Liver (tissue), 9 donors: Measurements from ENCODE around the gene SMCO4. TPM values are rescaled to one million over a fixed set of nuclear protein-coding genes. Genes with fewer than 3 reads are reported as not detected.

Experiments
- DNase-seq: peaks from one replicate; pipeline ENCODE4 v3.0.0-alpha.2; 2017; ENCODE audit warnings: low spot score
- H3K27ac ChIP-seq, 2 donors: one replicate each; pipeline ENCODE4 v1.7.0; 2013; ENCODE audit warnings: inconsistent platforms in 2 of 2, low read length in 2 of 2, control low read depth in 1 of 2, low read depth in 1 of 2, mild to moderate bottlenecking in 1 of 2
- H3K27me3 ChIP-seq, 4 donors: one replicate each; pipeline versions ENCODE4 v1.6.1 to v1.7.0; 2013; ENCODE audit warnings: low read length in 3 of 4, inconsistent platforms in 1 of 4, mild to moderate bottlenecking in 1 of 4, moderate library complexity in 1 of 4; ENCODE audit not compliant: control insufficient read depth in 4 of 4, insufficient read depth in 4 of 4
- H3K36me3 ChIP-seq, 4 donors: one replicate each; pipeline versions ENCODE4 v1.6.1 to v1.7.0; 2013; ENCODE audit warnings: low read length in 3 of 4, mild to moderate bottlenecking in 3 of 4, low read depth in 1 of 4, moderate library complexity in 1 of 4; ENCODE audit not compliant: control insufficient read depth in 4 of 4, insufficient read depth in 3 of 4
- H3K4me1 ChIP-seq, 4 donors: one replicate each; pipeline versions ENCODE4 v1.6.1 to v1.7.0; 2013; ENCODE audit warnings: low read length in 3 of 4, mild to moderate bottlenecking in 3 of 4, moderate library complexity in 1 of 4; ENCODE audit not compliant: control insufficient read depth in 4 of 4, insufficient read depth in 4 of 4
- H3K4me3 ChIP-seq, 3 donors: one replicate each; pipeline versions ENCODE4 v1.6.1 to v1.7.0; 2013; ENCODE audit warnings: low read length in 3 of 3, control low read depth in 1 of 3, low read depth in 1 of 3, mild to moderate bottlenecking in 1 of 3
- H3K9ac ChIP-seq, 2 donors: one replicate each; pipeline ENCODE4 v1.7.0; 2013; ENCODE audit warnings: low read length in 2 of 2, mild to moderate bottlenecking in 2 of 2, moderate library complexity in 2 of 2, control low read depth in 1 of 2, low read depth in 1 of 2
- H3K9me3 ChIP-seq, 4 donors: one replicate each; pipeline versions ENCODE4 v1.6.1 to v1.7.0; 2013; ENCODE audit warnings: low read length in 3 of 4; ENCODE audit not compliant: control insufficient read depth in 4 of 4
- EGR1 ChIP-seq, 2 donors: IDR thresholded peaks; 2 replicates each; pipeline ENCODE4 v1.6.1; 2016 to 2018; ENCODE audit warnings: antibody characterized with exemption in 2 of 2, low read depth in 2 of 2
- FOXA1 ChIP-seq: IDR thresholded peaks from 2 replicates; pipeline ENCODE4 v1.6.1; 2016; ENCODE audit warnings: antibody characterized with exemption
- FOXA2 ChIP-seq: IDR thresholded peaks from 2 replicates; pipeline ENCODE4 v1.6.1; 2016; ENCODE audit warnings: antibody characterized with exemption
- GABPA ChIP-seq, 2 donors: IDR thresholded peaks in 1 of 2; conservative IDR thresholded peaks in 1 of 2; 2 replicates each; pipeline ENCODE4 v1.6.1; 2016; ENCODE audit warnings: antibody characterized with exemption in 2 of 2, mild to moderate bottlenecking in 1 of 2, moderate library complexity in 1 of 2
- JUND ChIP-seq, 2 donors: IDR thresholded peaks; 2 replicates each; pipeline ENCODE4 v1.6.1; 2016; ENCODE audit warnings: antibody characterized with exemption in 2 of 2
- NR2F2 ChIP-seq: IDR thresholded peaks from 2 replicates; pipeline ENCODE4 v1.6.1; 2016; ENCODE audit warnings: antibody characterized with exemption
- RAD21 ChIP-seq, 2 donors: IDR thresholded peaks; 2 replicates each; pipeline ENCODE4 v1.6.1; 2016; ENCODE audit warnings: antibody characterized with exemption in 2 of 2, mild to moderate bottlenecking in 2 of 2
- RXRA ChIP-seq, 2 donors: IDR thresholded peaks; 2 replicates each; pipeline ENCODE4 v1.6.1; 2017 to 2018; ENCODE audit warnings: antibody characterized with exemption in 2 of 2, mild to moderate bottlenecking in 1 of 2
- SP1 ChIP-seq: IDR thresholded peaks from 2 replicates; pipeline ENCODE4 v1.6.1; 2018; ENCODE audit warnings: antibody characterized with exemption, mild to moderate bottlenecking
- TAF1 ChIP-seq: conservative IDR thresholded peaks from 2 replicates; pipeline ENCODE4 v1.6.1; 2016; ENCODE audit warnings: antibody characterized with exemption, mild to moderate bottlenecking
- YY1 ChIP-seq: IDR thresholded peaks from 2 replicates; pipeline ENCODE4 v1.6.1; 2016; ENCODE audit warnings: antibody characterized with exemption, mild to moderate bottlenecking
- WGBS: extraction: QIAGEN DNeasy Blood & Tissue Kit; methylation state at CpG from one replicate; pipeline ENCODE4 v1.1.7; 2013; 5-methylcytosine and 5-hydroxymethylcytosine counted together
- polyA plus RNA-seq, 2 donors: library from polyadenylated mRNA; stranded (reverse) in 1 of 2; unstranded in 1 of 2; fragments of 200-250 nt in 1 of 2; fragments of >200 nt in 1 of 2; fragmentation: Nextera tagmentation in 1 of 2; extraction: Ambion mirVana in 1 of 2; gene quantifications; one replicate each; pipeline versions ENCODE4 v1.2.1 to v1.2.3, GENCODE V29; 2013 to 2015
- total RNA-seq, 2 donors: library from RNA; depleted of rRNA; stranded (reverse); fragments of >200 nt; gene quantifications; one replicate each; pipeline ENCODE4 v1.2.3, GENCODE V29; 2014
- TF ChIP-seq, protein P1 (sequence below): IDR thresholded peaks from 2 replicates; pipeline ENCODE4 v1.6.1; 2016; ENCODE audit warnings: antibody characterized with exemption
- TF ChIP-seq, protein P2 (sequence below): IDR thresholded peaks from 2 replicates; pipeline ENCODE4 v1.6.1; 2016; ENCODE audit warnings: antibody characterized with exemption, mild to moderate bottlenecking
- TF ChIP-seq, protein P3 (sequence below): fragments of 150-350 bp; IDR thresholded peaks from 2 replicates; pipeline ENCODE4 v1.5.1; 2017; ENCODE audit warnings: improper control_type of control experiment, low read depth, low read length; ENCODE audit not compliant: missing input control
- TF ChIP-seq, protein P4 (sequence below): IDR thresholded peaks from 2 replicates; pipeline ENCODE4 v1.6.1; 2016; ENCODE audit warnings: antibody characterized with exemption
- donor health status: healthy.
- donor health status: healthy.
- donor health status: healthy.
- donor health status: healthy.
- donor health status: healthy.

SMCO4 gene
- total and polyA plus RNA-seq, 4 donors: 21.2 to 98.8 (median 47.9) TPM

DNA sequence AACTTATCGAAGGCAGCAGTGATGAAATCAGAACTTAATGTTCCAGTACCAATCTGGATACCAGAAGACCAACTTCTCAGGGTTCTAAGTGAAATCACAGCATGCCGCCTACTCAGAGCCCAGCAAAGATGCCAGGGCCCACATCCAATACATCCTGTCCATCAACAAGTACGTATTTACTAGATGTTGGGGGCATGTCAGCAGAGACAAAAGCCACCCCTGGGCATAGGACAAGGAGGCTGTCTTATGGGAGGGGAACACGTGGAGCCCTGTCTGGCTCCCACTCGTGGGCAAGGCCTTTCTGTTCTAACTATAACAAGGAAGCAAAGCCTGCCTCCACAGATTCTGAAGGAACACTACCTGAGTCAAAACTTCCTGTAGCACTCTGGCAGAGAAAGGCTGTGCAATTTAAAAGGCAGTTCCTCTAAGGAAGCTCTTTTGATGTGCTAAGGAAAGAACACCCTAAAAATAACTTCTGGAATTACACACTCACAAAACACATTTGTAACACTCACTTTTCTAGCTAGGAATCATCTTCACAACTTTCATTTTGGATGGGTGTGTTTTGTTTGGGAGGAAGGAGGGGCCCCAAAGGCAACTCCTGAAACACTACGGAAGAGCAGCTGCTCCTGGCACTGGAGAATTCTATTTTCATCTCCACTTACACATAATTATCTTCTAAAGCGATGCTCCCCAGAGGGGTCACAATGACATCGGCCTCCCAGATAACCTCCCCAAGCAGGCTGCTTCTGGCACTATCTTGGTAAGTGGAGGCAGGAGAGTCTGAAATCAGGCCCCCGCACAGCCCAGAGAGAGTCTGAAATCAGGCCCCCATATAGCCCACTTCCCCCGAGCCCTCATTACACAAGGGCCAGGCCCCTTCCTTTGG, 14.2 kb downstream of the SMCO4 start:
- no peaks in the 10 kb centered on the region for H3K9me3 ChIP-seq
- H3K4me3 ChIP-seq: no peak overlapping the region
- 57% methylated on average over 10 of the region's 10 CpGs for WGBS
- H3K9ac ChIP-seq: peak overlapping the region in 1 of 2 donors; percentile 53
- TF ChIP-seq NR2F2: peak; percentile 25
- TF ChIP-seq GABPA (IDR thresholded peaks at IDR 0.05 in 1 of 2, conservative IDR thresholded peaks at IDR 0.05 in 1 of 2): no peak
- peak overlapping the region; percentile 83 to 87 for H3K27ac ChIP-seq
- no peak for DNase-seq
- no peaks in the 10 kb centered on the region for H3K27me3 ChIP-seq
- H3K4me1 ChIP-seq: peaks cover 20 to 90% (median 66%) of the 10 kb centered on the region in 4 donors
- no peaks in the 10 kb centered on the region for H3K36me3 ChIP-seq

DNA sequence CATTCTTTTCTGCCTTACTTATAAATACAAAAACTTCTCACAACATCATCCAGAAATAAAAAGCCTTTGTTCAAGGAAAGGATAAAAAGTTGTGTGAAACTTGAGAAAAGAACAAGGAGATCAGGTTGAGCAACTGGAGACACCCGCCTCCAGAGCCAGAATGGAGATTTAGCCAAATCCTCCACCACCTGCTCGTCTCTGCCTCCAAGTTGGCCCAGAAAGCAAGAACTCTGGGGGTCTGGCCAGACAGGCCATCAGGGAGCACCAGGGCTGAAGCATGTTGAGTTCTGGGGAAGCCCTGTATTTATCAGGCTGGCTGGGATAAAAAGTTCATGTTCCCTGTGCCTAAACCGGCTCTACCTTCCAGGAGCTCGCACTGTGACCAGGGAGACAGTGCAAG, 14.9 kb downstream of the SMCO4 start:
- no peaks in the 10 kb centered on the region for H3K36me3 ChIP-seq
- H3K4me1 ChIP-seq: peaks cover 19 to 87% (median 66%) of the 10 kb centered on the region in 4 donors
- 77% methylated on average over 4 of the region's 4 CpGs for WGBS
- H3K9ac ChIP-seq: no peak overlapping the region
- H3K9me3 ChIP-seq: no peaks in the 10 kb centered on the region
- no peak for DNase-seq
- H3K27ac ChIP-seq: peak overlapping the region; percentile 83 to 87
- H3K27me3 ChIP-seq: no peaks in the 10 kb centered on the region
- no peak overlapping the region for H3K4me3 ChIP-seq
- TF ChIP-seq, protein P1, sequence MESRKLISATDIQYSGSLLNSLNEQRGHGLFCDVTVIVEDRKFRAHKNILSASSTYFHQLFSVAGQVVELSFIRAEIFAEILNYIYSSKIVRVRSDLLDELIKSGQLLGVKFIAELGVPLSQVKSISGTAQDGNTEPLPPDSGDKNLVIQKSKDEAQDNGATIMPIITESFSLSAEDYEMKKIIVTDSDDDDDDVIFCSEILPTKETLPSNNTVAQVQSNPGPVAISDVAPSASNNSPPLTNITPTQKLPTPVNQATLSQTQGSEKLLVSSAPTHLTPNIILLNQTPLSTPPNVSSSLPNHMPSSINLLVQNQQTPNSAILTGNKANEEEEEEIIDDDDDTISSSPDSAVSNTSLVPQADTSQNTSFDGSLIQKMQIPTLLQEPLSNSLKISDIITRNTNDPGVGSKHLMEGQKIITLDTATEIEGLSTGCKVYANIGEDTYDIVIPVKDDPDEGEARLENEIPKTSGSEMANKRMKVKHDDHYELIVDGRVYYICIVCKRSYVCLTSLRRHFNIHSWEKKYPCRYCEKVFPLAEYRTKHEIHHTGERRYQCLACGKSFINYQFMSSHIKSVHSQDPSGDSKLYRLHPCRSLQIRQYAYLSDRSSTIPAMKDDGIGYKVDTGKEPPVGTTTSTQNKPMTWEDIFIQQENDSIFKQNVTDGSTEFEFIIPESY: no peak
- no peak for TF ChIP-seq YY1
- TF ChIP-seq RXRA (IDR thresholded peaks at IDR 0.05): no peak
- TF ChIP-seq NR2F2: no peak
- no peak for TF ChIP-seq RAD21 (IDR thresholded peaks at IDR 0.05)
- no peak for TF ChIP-seq TAF1
- TF ChIP-seq, protein P2, sequence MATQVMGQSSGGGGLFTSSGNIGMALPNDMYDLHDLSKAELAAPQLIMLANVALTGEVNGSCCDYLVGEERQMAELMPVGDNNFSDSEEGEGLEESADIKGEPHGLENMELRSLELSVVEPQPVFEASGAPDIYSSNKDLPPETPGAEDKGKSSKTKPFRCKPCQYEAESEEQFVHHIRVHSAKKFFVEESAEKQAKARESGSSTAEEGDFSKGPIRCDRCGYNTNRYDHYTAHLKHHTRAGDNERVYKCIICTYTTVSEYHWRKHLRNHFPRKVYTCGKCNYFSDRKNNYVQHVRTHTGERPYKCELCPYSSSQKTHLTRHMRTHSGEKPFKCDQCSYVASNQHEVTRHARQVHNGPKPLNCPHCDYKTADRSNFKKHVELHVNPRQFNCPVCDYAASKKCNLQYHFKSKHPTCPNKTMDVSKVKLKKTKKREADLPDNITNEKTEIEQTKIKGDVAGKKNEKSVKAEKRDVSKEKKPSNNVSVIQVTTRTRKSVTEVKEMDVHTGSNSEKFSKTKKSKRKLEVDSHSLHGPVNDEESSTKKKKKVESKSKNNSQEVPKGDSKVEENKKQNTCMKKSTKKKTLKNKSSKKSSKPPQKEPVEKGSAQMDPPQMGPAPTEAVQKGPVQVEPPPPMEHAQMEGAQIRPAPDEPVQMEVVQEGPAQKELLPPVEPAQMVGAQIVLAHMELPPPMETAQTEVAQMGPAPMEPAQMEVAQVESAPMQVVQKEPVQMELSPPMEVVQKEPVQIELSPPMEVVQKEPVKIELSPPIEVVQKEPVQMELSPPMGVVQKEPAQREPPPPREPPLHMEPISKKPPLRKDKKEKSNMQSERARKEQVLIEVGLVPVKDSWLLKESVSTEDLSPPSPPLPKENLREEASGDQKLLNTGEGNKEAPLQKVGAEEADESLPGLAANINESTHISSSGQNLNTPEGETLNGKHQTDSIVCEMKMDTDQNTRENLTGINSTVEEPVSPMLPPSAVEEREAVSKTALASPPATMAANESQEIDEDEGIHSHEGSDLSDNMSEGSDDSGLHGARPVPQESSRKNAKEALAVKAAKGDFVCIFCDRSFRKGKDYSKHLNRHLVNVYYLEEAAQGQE: no peak
- TF ChIP-seq, protein P3, sequence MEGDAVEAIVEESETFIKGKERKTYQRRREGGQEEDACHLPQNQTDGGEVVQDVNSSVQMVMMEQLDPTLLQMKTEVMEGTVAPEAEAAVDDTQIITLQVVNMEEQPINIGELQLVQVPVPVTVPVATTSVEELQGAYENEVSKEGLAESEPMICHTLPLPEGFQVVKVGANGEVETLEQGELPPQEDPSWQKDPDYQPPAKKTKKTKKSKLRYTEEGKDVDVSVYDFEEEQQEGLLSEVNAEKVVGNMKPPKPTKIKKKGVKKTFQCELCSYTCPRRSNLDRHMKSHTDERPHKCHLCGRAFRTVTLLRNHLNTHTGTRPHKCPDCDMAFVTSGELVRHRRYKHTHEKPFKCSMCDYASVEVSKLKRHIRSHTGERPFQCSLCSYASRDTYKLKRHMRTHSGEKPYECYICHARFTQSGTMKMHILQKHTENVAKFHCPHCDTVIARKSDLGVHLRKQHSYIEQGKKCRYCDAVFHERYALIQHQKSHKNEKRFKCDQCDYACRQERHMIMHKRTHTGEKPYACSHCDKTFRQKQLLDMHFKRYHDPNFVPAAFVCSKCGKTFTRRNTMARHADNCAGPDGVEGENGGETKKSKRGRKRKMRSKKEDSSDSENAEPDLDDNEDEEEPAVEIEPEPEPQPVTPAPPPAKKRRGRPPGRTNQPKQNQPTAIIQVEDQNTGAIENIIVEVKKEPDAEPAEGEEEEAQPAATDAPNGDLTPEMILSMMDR: no peak
- TF ChIP-seq, protein P4, sequence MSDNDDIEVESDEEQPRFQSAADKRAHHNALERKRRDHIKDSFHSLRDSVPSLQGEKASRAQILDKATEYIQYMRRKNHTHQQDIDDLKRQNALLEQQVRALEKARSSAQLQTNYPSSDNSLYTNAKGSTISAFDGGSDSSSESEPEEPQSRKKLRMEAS: no peak
- TF ChIP-seq GABPA (IDR thresholded peaks at IDR 0.05 in 1 of 2, conservative IDR thresholded peaks at IDR 0.05 in 1 of 2): no peak
- TF ChIP-seq FOXA1: no peak
- no peak for TF ChIP-seq SP1
- TF ChIP-seq EGR1 (IDR thresholded peaks at IDR 0.05; ENCODE audit: low read depth in 2 of 2): no peak
- no peak for TF ChIP-seq JUND (IDR thresholded peaks at IDR 0.05)
- TF ChIP-seq FOXA2: no peak
